IPS-NIHi11 (cell line): ENCODE results near the gene ZNF320.
A peak's percentile ranks its signal among the peaks of the same experiment; 100 is the strongest.
"Not testable (repeated sequence)": the region's sequence is repeated elsewhere in the genome, so short reads cannot be mapped to it uniquely, and the experiment has no call there.

Source experiments
- DNase-seq: peaks from one replicate; pipeline ENCODE4 v3.0.0; 2012; ENCODE audit warnings: mixed read lengths, low spot score

The ZNF320 gene

DNA sequence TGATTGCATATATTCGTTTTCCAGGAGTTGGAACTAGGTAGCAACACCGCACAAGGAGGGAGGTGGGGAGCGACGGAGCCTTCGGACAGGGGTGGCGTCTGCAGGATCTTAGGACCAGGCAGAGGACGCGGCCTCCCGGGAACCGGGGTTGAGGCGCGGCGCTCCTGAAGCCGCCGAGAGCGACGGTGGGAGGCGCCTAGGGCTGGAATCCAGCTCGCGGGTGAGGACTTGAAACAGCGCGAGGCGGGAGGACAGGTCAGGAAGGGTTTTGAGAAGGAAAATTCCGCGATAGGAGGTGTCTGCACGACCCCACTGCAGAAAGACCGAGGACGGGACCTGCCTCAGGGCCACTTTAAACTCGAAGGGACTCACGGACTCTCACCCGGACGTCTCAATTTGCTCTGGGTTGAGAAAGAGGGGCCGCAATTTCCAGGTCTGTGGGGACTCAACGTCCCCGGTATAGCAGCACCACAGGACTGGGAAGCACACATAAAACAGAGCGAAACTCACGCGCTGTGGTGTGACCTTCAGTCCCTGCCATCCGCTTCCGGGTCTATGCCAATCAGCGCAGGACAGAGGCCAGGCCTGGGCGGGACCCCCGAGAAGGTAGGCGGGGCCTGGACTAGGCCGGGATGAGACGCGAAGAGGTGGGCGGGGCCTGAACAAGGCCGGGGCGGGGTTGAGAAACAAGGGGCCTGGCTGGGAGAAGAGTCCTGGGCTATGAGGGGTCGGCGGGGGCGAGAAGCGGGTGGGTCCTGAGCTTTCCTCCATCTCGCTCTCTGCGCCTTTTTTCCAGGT is at the start of gene ZNF320:
Gene ZNF320, minus strand, starts transcription at position 498 of the 798 bp plus-strand sequence. CDS start 7,380 bp downstream, outside the sequence.
- peak; percentile 99 for DNase-seq

DNA sequence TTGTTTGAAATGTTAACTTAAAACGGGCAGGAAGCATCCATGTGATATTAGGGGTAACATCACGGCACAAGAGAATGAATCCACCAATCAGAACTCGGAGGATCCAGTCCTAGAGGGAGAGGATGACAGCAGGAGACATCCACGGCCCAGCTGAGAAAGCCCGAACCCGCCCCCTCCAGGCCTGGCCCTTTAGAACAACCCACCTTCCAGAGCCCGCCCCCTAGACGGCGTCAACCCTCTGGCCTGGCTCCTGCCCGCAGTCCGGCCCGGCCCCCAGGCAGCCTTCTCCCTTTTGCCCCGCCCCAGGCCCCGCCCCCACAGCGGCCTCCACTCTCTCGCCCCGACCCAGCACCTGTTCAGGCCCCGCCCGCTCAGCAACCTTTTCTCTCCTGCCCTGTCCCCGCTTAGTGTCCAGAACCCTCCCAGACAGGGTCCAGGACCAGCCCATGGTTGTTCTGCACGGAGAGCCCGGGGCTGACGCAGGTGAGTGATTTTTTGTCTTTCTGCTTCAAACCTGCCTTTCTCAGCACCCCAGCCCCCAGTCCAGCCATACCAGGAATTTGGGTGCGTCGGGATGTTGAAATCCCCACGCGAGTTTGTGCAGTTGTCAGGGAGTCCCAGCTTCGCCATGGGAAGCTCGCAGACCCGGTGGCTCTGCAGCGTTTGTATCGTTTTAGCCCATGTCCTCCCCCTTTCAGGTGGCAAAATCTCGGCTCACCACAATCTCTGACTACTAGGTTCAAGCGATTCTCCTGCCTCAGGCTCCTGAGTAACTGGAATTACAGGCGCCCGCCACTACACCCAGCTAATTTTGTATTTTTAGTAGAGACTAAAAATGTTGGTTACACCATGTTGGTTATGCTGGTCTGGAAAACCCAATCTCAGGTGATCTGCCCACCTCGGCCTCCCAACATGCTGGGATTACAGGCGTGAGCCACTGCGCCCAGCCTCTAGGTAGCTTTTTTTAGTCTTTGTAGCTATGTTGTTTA is 49.2 kb upstream of the ZNF320 start:
- peak; percentile 90 for DNase-seq

DNA sequence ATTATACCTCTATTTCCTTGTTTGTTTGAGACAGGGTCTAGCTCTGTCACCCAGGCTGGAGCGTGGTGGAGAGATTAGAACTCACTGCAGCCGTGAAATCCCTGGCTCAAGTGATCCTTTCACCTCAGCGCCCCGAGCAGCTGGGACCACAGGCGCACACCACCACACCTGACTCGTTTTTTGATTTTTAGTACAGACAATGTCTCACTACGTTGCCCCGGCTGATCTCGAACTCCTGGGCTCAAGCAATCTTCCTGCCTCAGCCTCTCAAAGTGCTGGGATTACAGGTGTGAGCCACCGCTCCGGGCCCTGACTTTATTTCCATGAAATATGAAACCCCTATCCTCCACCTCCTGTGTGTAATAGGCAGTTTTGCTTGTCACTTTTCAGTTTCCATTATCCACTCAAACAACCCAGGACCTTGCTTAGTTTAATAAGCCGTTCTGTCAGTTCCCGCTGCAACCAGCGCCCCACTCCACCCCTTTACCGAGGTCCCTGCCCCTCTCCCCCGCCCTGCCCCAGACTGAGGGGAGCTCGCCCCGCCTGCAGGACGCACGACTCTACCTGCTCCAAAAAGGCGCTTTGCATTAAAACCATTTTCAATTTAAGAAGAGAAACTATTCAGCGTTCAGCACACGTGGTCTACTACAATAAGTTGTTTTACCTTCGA is 48.4 kb upstream of the ZNF320 start:
- DNase-seq, result no peak

DNA sequence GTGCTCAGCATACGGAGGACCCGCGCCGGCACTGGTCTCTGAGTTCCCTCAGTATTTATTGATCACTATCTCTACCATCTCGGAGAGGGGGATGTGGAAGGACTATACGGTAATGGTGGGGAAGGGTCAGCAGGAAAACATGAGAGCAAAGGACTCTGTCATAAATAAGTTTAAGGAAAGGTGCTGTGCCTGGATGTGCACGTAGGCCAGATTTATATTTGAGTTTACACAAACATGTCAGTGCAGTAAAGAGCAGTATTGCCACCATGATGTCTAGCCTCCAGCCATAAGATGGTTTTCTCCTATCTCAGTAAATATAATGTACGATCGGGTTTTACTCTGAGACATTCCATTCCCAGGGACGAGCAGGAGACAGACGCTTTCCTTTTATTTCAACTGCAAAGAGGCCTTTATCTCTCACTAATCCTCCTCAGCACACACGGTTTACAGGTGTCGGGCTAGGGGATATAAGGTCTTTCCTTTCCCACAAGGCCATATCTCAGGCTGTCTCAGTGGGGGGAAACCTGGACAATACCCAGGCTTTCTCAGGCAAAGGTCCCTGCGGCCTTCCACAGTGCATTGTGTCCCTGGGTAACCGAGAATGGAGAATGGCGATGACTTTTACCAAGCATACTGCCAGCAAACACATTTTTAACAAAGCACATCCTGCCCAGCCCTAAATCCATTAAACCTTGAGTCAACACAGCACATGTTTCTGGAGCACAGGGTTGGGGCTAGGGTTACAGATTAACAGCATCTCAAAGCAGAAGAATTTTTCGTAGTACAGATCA is 47.5 kb upstream of the ZNF320 start:
- DNase-seq, result not testable (repeated sequence)

DNA sequence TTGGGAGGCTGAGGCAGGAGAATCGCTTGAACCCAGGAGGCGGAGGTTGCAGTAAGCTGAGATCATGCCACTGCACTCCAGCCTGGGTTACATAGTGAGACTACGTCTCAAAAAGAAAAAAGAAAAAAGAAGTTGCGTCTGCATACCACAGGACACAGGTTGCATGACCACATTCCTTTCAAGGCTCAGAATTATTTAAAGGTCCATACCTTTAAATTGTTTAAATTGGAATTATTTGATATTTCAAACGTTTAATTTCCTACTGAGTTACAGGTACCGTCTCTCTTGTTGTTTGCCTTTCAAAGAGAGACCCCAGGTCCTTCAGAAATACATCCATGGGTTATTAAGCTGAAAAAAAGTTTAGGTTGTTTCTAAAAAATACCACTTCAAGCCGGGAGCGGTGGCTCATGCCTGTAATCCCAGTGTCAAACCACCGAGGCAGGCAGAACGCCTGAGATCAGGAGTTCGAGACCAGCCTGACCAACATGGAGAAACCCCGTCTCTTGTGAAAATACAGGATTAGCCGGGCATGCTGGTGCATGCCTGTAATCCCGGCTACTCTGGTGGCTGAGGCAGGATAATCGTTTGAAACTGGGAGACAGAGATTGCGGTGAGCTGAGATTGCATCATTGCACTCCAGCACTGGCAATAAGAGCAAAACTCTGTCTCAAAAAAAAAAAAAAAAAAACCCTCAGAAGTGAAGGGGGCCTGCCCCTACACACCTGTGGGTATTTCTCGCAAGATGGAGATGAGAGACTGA is 46.6 kb upstream of the ZNF320 start:
- DNase-seq, result no peak

DNA sequence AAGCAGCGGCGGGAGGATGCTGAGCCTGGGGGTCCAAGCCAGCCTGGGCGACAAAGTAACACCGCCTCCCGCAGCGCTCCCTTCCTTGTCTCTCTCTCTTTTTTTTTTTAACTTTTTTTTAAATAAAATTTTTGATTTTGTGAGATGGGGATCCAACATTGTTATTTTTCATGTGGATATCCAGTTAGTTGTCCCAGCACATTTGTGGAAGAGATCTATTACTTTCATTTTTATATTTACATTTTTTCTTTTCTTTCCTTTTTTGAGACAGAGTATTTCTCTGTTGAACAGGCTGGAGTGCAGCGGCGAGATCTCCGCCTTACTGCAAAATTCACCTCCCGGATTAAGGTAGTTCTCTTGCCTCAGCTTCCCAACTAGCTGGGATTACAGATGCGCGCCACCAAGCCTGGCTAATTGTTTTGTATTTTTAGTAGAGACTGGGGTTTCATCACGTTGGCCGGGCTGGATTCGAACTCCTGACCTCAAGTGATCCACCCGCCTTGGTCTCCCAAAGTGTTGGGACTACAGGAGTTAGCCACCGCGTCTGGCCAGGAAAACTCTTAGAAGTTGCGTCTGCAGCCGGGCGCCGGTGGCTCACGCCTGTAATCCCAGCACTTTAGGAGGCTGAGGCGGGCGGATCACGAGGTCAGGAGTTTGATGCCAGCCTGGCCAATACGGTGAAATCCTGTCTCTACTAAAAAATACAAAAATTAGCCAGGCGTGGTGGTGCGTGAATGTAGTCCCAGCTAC is 45.9 kb upstream of the ZNF320 start:
- DNase-seq, result no peak

DNA sequence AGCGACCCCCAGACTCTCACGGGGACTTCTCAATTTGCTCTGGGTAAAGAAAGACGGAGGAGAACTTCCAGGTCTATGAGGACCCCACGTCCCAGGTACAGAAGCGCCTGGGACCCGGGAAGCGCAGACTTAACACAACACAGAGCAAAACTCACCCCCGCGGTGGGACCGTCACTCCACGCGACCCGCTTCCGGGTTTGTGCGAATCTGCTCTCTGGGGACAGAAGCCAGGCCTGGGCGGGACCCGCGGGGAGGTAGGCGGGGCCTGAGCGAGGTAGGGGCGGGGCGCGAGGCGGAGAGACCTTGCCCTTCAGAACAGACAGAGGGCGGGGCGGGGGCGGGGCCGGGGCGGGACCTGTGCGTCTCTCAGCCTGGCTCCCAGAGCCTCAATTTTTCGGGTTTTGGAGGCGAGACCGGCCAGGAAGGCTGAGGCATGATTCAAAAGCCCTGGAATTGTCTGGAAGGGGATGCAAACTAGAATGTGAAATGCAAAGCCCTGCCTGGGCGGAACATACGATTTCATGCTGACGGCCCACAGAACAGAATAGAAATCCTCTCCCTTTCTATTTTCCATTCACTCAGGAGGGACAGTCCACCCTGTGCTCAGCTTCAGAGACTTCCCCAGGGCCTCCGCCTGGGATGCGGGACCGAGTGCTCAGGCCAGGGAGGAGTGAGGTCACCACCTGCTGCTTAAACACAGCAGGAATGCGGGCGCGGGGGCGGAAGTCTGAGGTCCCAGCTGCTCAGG is 45.1 kb upstream of the ZNF320 start:
- DNase-seq, result peak; percentile 76

DNA sequence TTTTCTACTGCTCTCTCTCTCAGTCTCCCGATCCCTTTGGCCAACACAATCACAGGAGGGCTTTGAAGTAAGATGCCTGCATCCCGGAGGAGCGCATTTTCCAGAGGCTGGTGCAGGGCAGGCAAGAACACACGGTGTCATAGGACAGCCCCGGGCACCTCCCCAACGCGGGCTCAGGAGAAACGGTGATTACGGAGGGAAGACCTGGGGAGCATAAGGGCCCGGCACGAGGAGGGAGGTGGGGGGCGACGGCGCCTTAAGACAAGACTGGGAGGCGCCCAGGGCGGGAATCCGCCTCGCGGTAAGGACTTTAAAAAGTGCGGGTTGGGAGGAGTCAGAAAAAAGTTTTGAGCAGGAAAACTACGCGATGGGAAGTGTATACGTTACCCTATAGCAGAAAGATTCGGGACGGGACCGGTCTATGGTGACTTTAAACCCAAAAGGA is 44.5 kb upstream of the ZNF320 start:
- peak; percentile 13 for DNase-seq

DNA sequence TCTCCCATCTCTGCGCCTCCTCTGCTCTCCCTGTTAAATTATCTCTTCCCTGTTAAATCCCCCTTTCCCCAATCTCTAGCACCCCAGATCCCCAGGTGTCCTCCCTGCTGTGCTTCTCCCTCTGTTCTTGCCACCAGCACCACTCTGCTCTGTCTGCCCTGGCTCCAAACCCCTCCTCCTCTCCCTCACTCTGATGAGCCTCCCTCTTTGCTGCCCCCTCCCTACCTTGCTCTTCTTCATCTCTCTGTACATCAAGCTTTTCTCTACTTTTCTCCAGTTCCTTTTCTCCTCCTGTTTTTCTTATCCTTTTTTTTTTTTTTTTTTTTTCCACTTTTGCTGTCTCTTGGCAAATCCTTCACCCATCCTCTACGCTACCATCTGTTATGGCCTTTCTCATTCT is 44.1 kb upstream of the ZNF320 start:
- not testable (repeated sequence) for DNase-seq

DNA sequence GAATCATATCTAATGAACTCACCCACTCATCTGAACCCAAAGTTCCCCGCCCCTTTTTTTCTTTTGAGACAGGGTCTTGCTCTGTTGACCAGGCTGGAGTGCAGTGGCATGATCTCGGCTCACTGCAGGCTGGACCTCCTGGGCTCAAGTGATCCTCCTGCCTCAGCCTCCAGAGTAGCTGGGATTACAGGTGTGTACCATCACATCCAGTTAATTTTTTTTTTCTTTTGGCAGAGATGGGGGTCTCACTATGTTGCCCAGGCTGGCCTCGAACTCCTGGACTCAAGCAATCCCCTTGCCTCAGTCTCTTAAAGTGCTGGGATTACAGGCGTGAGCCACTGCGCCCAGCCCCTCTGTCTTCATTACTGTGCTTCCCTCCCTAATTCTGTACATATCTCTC is 43.5 kb upstream of the ZNF320 start:
- not testable (repeated sequence) for DNase-seq

DNA sequence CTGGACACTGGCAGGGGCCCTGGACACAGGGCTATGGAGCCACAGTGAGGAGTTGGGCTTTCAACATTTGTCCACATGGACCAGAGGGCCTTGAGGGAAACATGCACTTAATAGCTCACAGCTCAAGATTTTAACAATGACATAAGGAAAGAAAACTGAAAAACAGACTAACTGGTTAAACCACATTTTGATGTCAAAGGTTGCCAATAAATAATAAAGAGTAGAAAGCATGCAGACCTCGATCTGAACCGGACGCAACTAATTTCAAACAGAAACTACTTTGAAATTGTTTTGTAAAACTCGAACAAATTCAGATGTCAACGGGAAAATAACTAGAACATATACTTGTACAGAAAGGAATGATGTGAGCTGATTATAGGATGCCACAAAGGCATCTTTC is 41.3 kb upstream of the ZNF320 start:
- DNase-seq, result no peak

DNA sequence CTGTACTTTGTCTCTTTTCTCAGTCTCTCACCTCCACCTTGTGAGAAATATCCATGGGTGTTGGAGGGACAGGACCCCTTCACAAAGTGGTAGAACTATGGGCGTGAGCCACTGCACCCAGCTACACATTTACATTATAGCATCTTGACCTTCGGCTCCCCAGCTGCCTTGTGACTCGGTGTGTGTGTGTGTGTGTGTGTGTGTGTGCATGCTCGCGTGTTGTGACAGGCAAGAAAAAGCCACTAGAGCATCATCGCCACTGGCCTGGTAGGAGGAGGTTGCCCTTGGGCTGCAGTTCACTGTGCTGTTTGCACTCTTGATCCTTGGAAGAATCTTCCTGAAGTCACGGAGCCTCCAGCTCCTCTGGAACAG is 39.5 kb upstream of the ZNF320 start:
- no peak for DNase-seq

DNA sequence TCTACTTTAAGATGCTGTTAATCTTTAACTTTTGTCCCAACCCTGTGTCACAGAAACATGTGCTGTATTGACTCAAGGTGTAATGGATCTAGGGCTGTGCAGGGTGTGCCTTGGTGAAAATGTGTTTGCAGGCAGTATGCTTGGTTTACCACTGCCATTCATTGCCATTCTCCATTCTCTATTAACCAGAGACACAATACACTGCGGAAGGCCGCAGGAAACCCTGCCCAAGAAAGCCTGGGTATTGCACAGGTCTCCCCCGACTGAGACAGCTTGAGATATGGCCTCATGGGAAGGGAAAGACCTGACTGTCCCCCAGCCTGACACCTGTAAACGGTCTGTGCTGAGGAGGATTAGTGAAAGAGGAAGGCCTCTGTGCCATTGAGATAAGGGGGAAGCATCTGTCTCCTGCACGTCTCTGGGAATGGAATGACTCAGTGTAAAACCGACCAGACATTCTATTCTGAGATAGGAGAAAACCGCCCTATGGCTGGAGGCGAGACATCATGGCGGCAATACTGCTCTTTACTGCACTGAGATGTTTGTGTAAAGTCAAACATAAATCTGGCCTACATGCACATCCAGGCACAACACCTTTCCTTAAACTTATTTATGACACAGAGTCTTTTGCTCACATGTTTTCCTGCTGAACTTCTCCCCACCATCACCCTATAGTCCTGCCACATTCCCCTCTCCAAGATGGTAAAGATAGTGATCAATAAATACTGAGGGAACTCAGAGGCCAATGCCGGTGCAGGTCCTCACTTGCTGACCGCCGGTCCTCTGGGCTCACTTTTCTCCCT is 38.9 kb upstream of the ZNF320 start:
- DNase-seq, result no peak

DNA sequence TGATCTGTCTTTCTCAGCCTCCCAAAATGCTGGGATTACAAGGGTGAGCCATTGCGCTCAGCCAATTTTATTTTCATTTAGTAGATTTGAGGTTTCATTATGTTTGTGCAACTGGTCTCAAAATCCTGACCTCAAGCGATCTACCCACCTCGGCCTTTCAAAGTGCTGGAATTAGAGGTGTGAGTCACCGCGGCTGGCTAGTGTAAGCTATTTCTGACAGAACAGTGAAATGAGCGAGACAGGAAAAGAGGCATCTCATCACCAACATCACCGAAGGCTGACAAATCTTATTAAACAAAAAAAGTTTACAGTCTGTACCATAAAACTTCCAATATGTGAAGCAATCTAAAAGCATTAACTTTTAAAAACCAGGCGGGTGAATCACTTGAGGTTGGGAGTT is 38.0 kb upstream of the ZNF320 start:
- DNase-seq, result no peak

DNA sequence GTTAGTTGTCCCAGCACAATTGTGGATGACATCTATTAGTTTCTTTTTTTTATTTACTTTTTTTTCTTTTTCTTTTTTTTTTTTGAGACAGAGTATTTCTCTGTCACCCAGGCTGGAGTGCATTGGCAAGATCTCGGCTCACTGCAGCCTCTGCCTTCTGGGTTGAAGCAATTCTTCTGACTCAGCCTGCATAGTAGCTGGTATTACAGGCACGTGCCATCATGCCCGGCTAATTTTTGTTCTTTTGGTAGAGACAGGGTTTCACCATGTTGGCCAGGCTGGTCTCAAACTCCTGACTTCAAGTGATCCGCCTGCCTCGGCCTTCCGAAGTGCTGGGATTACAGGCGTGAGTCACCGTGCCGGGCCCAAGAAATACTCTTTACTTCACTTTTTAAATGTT is 27.2 kb upstream of the ZNF320 start:
- DNase-seq, result not testable (repeated sequence)

DNA sequence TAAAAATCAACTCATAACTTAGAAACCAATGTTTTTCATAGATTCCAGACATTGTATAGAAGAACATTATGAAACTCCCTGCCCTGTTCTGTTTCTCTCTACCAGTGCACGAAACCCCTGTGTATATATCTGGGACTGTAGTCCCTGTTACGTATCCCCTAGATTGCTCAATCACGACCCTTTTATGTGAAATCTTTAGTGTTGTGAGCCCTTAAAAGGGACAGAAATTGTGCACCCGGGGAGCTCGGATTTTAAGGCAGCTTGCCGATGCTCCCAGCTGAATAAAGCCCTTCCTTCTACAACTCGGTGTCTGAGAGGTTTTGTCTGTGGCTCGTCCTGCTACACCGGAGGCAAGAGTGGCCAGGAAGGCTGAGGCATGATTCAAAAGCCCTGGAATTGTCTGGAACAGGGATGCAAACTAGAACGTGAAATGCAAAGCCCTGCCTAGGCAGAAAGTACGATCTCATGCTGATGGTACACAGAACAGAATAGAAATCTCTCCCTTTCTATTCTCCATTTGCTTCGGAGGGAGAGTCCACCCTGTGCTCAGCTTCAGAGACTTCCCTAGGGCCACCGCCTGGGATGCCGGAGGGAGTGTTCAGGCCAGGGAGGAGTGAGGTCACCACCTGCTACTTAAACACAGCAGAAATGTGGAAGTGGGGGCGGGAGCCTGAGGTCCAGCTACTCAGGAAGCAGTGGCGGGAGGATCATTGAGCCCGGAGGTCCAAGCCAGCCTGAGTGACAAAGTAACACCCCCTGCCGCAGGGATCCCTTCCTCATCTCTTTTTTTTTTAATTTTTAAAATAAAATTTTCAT is 26.6 kb upstream of the ZNF320 start:
- peak; percentile 39 for DNase-seq
